ENCODE results near the gene MAB21L4.

- no peak for TF ChIP-seq YY1 (IDR thresholded peaks at IDR 0.05; ENCODE audit: low read depth)
- no peak for TF ChIP-seq POLR2AphosphoS5 (IDR thresholded peaks at IDR 0.05; ENCODE audit: low read depth, low read length)
- no peak for TF ChIP-seq CTCF (IDR thresholded peaks at IDR 0.05)
- no peak for TF ChIP-seq SIN3A (IDR thresholded peaks at IDR 0.05; ENCODE audit: borderline replicate concordance, low read depth, low read length)
- no peak for TF ChIP-seq JUND (IDR thresholded peaks at IDR 0.05)
- no peak for TF ChIP-seq TAF1 (IDR thresholded peaks at IDR 0.05; ENCODE audit: borderline replicate concordance, low read depth, low read length)
- no peak for TF ChIP-seq MAX (IDR thresholded peaks at IDR 0.05; ENCODE audit: low read depth)
- no peak for TF ChIP-seq EP300 (IDR thresholded peaks at IDR 0.05; ENCODE audit: borderline replicate concordance in 1 of 2, low read depth in 1 of 2, low read length in 1 of 2)
- TF ChIP-seq MXI1 (IDR thresholded peaks at IDR 0.05; ENCODE audit: low read depth, low read length) = no peak
- TF ChIP-seq RCOR1 (IDR thresholded peaks at IDR 0.05; ENCODE audit: low read length) = no peak
Measured at GRCh38 chr2:240935103-240935876, 39.3 kb upstream of the MAB21L4 start.
